HG02623 (cell line): Measurements from ENCODE around the gene EPHB3.

Experiments used
- ATAC-seq: cut with Tn5 transposase; IDR thresholded peaks from one replicate; pipeline ENCODE4 v1.9.1; 2021; ENCODE audit warnings: moderate library complexity; ENCODE audit not compliant: unreplicated experiment

Gene EPHB3

GRCh38 chr3:184561061-184561912 lies at the start of gene EPHB3:
Gene EPHB3 (plus strand): TSS chr3:184561785. CDS start chr3:184562236, 451 bp downstream.
- peak; percentile 62 for ATAC-seq

DNA sequence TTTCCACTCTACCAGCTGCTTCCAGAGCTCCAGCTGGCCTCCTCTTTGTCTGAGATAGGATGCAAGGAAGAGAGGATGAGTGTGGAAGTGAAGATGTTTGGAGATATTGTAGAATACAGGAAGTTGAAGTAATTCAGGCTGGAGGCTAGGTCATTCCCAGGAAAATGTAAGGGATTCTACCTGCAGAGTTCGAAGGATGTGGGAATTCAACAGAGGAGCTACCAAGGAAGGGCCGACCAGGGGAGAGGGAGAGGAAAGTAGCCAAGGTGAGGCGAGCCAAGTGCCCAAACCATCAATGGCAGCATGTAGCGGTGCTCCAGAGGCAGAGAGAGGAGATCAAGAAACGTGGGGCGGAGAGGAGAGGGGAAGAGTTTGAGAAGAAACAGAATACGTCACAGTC lies 49.0 kb upstream of the EPHB3 start:
- ATAC-seq, result no peak

DNA sequence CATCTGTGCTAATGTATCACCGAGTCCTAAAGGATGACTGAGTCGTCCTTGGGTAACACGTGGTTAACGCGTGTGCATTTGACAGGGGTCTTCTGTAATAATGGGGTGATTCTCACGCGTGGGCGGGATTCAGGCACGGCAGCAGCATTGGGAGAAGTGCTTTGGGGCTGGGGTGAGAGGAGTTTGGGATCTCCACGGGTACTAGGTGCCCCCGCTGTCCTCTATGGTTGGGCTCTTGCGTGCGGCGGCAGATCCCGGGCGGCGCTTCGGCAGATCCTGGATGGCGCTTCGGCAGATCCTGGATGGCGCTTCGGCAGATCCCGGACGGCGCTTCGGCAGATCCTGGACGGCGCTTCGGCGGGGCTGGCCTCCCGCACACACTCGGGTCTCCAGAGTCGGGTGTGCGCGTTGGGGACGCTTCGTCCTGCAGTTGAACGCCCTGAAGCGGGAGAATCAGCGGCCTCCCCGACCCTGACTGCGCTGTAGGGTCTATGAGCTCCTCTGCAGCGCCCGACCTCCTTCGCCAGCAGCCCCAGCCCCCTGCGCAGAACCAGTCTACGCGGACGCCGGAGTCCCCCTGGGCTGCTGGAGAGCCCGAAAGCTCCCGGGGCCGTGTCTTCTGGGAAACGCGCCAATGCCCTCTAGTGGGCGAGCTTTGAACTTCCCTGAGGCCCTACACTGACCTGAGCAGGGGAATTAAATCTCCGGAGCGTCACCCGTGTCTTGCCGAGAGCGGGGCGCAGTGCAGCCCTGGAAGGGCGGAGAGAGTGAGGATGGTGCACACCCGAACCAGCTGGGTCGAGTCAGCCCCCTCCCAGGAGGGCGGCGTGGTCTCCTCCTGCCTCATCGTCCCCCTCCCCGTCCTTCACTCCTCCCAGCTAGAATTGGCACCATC lies 48.1 kb upstream of the EPHB3 start:
- ATAC-seq, result peak; percentile 85

DNA sequence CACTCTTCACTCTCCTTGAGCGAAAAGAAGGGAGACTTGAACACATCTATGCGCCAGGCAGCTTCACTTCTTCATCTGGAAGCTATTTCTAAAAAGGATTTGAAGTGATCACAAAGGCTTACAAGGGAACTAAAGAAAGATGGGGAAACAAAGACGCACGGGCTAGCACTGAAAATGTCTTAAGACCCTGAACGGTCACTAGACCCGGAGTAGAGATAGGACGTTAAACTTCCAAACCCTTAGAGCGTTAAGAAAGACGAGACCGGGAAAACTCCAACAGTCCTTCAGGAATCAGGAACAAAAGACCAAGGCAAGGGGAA lies 47.5 kb upstream of the EPHB3 start:
- no peak for ATAC-seq

- no peak for ATAC-seq
Observed at GRCh38 chr3:184523825-184524615, 37.6 kb upstream of the EPHB3 start.

- no peak for ATAC-seq
Observed at GRCh38 chr3:184524981-184525336, 36.6 kb upstream of the EPHB3 start.

GRCh38 chr3:184525337-184526087 lies 36.1 kb upstream of the EPHB3 start:
- no peak for ATAC-seq

DNA sequence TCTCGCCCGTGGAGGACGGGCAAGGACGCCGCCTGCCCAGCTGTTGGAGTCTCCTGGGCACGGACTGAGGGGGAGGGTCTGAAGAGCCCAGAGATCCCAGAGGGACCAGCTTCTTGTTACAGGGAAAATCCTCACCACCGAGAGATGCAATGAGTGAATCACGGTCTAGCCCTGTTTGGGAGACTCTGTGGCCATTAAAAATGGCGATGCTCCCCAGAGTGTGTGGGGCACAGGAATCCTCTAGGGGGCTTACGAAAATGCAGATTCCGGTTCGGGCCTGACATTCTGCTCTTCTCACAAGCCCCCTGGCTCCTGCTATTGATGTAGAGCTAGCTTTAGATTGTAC lies 35.5 kb upstream of the EPHB3 start:
- ATAC-seq, result no peak

DNA sequence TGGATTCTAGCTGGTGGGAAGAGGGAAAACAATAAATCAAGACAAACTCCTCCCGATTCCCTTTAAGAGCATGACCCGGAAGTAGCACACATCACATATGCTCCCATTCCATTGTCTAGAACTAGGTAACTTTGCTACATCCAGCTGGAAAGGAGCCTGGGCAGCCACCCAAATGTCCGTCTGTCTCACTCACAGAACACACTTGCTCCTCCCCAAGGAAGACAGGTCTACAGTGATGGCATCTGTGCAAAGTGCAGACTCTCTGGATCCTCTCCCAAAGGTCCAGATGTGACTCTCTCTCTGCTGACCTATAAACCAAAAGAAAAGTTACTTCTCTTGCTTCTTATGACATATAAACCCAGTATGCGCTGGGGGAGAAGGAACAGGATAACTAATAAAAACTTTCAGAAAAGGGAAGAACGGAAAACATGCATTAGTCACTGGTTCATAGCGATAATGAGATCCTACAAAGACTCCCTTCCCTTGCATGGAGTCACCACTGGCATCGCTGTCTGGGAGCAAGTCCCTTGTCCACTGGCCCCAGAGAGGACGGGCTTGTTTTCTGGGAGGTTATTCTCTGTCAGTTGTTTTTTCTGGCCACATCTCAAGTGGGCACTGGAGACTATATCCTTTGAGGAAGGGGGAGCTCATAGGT lies 29.8 kb upstream of the EPHB3 start:
- no peak for ATAC-seq

DNA sequence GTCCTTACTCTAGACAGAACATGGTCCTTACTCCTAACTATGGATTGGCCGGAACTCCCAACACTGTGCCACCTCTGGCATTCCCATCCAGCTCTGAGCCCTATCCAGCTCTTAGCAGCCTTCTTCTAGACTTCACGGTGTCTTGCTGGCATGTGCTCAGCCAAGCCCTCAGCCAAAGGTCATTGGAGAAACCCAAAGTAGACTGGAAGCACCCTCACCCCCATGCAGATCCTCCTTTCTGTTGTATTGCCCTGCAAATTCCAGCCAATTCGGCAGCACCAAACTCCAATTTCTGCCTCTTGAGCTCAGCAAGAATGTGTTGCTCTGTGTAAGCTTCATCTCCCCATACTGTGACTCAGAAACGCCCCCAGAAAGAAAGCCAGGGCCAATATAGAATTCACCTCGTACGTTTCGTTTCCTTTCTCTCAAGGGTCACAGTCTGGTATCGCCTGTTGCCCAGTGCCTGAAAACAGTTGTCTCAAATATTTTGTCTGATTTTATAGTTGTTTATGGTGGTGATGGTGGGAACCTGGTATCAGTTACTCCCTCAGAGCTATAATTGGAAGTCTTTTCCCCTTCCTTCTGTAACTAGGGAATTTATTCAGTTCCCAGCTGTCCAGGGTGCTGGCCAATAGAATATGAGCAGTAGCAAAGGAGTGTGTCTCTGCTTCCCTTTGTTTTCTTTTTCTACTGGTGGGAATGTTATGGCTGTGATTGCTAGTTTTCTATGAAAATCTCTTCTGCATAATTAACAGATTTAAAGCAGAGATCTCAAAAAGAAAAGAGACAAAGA lies 28.4 kb upstream of the EPHB3 start:
- ATAC-seq, result no peak

- no peak for ATAC-seq
Observed at GRCh38 chr3:184537885-184538665, 23.5 kb upstream of the EPHB3 start.

- ATAC-seq, result no peak
Observed at GRCh38 chr3:184538666-184539431, 22.7 kb upstream of the EPHB3 start.

GRCh38 chr3:184539801-184540435 lies 21.7 kb upstream of the EPHB3 start:
- no peak for ATAC-seq

DNA sequence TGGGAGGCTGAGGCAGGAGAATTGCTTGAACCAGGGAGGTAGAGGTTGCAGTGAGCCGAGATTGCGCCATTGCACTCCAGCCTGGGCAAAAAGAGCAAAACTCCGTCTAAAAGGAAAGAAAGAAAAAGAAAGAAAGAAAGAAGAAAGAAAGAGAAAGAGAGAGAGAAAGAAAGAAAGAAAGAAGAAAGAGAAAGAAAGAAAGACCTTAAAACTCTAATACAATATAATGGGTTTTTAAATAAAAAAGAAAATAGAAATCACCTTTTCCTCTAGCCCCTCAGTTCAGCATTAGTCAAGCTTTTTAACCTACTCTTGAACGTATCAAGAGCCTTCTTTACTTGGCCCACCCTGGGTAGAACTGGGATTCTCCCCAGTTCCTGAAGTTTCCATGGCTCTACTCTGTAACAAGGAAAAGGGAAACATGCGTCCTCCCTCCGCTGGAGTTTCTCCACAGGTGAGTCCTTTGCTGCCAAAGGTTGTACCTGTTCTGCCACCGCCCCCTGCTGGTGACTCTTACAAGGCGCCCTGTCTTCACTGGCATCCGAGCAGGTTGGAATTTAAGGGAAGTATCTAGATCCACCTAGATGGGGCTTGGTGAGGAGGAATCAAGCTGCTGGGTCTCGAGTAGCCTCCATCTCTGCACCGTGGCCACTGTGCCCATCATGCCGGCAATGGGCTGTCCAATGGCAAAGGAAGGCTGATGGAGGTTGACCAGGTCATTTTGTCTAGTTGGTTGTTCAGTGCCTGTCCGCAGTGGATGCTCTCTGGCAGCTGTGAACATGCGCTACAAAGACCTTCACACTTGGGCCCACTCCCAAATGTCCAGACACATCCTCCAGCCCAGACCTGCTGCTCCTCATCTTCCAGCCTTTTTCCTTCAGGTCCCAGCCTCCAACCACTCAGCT lies 20.6 kb upstream of the EPHB3 start:
- ATAC-seq, result no peak

DNA sequence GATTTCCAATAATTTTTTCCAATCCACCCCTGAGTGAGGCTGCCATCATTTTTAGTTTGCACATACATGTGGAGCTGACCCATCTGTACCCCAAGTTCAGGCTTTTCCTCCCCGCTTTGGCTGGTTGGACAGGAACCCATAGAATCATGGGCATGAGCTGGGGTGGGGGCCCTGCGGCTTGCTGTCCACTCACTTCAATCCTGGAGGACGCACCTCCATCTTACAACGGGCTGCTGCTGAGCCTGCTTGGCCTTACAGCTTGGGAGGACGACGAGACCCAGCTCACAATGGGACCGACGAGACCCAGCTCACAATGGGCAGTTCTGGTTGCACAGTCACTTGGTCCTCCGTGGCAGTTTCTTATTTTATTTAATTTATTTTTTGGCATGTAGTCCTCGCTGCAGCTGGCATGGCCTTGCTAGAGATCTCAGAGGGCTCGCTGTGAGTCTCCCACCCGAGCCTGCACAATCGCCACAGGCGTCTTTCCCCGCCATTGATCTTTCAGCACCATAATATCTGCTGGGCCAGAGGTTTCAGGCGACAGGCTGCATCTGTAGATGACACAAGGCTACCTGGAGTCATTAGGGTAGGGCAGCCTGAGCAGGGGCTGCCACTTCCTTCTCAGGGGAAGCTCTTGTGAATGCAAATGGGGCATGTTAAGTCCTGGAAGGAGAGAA lies 19.6 kb upstream of the EPHB3 start:
- ATAC-seq, result no peak

GRCh38 chr3:184542577-184542976 lies 19.0 kb upstream of the EPHB3 start:
- no peak for ATAC-seq
